GM23338 (cell line): ENCODE results near the gene FAN1.

Experiments
- POLR2AphosphoS5 ChIP-seq: IDR thresholded peaks from 2 replicates; pipeline ENCODE4 v1.6.1; 2016; ENCODE audit warnings: antibody characterized with exemption, low read depth
- REST ChIP-seq: IDR thresholded peaks from one replicate; pipeline ENCODE4 v1.6.1; 2018; ENCODE audit warnings: antibody characterized with exemption; ENCODE audit not compliant: unreplicated experiment

GRCh38 chr15:30973379-30973778, 69.7 kb downstream of the FAN1 start:
- TF ChIP-seq POLR2AphosphoS5 (no peak), REST (no peak)
